Fibroblast of the aortic adventitia (primary cell): ENCODE data around the gene FAAH2. TPM values are rescaled to one million over a fixed set of nuclear protein-coding genes. Genes with fewer than 3 reads are reported as not detected.

ENCODE experiments used
- DNase-seq: peaks from one replicate; pipeline ENCODE4 v3.0.0-alpha.2; 2010; ENCODE audit warnings: low read depth
- H3K4me3 ChIP-seq: 2 replicates; pipeline ENCODE4 v1.5.1; 2011; ENCODE audit warnings: low read depth, mild to moderate bottlenecking, control low read depth, low read length, moderate library complexity
- total RNA-seq: library from RNA; depleted of rRNA; stranded (reverse); fragments of >200 nt; gene quantifications from 2 replicates; pipeline ENCODE4 v1.2.3, GENCODE V29; 2012; ENCODE audit warnings: low replicate concordance
- TF ChIP-seq, protein P1 (sequence below): IDR thresholded peaks from 2 replicates; pipeline ENCODE4 v1.5.1; 2011; ENCODE audit warnings: mild to moderate bottlenecking, low read length, control low read depth, inconsistent platforms; ENCODE audit not compliant: insufficient read depth

Gene FAAH2
- total RNA-seq, 1 donor: under 0.01 TPM

DNA sequence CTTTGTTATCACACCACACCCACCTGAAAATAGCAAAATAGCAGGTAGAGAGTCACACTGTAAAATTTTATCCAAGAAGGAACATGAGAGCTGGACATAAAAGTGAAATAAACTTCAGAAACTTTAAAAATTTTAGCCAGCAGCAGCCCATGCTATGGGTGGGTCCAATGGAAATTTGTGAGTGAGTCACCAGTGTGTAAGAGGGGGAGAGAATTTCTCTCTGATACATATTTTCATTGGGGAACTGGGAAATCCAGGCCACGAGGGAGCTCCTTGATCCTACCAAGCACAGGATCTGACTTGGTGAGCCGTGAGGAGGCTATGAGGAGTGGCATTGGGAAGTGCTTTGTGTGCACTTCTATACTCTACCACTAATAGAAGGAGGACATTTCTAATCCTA, 136.3 kb downstream of the FAAH2 start:
- DNase-seq: no peak
- H3K4me3 ChIP-seq: no peak overlapping the region
- TF ChIP-seq, protein P1, sequence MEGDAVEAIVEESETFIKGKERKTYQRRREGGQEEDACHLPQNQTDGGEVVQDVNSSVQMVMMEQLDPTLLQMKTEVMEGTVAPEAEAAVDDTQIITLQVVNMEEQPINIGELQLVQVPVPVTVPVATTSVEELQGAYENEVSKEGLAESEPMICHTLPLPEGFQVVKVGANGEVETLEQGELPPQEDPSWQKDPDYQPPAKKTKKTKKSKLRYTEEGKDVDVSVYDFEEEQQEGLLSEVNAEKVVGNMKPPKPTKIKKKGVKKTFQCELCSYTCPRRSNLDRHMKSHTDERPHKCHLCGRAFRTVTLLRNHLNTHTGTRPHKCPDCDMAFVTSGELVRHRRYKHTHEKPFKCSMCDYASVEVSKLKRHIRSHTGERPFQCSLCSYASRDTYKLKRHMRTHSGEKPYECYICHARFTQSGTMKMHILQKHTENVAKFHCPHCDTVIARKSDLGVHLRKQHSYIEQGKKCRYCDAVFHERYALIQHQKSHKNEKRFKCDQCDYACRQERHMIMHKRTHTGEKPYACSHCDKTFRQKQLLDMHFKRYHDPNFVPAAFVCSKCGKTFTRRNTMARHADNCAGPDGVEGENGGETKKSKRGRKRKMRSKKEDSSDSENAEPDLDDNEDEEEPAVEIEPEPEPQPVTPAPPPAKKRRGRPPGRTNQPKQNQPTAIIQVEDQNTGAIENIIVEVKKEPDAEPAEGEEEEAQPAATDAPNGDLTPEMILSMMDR: no peak

DNA sequence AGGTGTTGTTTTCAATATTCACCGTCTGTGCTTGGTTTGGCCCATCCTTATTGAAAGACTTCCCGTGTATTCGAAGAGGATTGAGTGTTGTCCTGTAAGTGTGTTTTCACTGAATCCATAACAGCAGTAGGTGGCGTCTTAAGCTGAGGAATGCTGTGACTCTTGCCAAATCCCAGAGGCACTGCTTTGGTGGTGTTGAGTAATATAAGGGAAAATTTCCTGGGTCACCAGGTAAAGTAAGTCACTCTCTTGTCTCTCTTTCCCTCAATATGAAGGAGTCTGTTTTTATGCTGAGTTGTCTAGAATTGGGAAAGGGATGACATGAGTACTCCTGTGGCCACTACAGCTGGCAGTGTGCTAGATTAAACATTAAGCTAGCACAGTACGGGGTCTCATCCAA, 158.6 kb downstream of the FAAH2 start:
- H3K4me3 ChIP-seq: no peak overlapping the region
- TF ChIP-seq, protein P1: no peak
- no peak for DNase-seq

DNA sequence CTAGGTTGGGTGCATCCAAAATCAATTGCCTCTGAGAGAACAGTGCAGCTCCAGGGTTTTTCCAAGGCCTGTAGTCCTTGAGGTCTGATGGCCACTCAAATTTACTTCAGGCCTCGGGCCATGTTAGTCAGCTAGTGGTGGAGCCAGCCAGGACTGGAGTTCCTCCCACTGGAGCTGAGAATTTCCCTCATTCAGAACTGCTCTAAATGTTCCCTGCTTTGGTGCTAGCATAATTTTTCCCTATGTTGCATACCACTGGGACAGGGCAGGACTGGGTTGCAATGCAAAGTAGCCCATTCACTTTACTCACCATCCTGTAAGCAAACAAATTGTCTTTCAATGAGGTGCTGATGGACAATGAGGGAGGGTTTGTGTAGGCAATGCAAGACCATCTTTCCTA, 159.3 kb downstream of the FAAH2 start:
- DNase-seq: no peak
- TF ChIP-seq, protein P1: no peak
- H3K4me3 ChIP-seq: no peak overlapping the region

DNA sequence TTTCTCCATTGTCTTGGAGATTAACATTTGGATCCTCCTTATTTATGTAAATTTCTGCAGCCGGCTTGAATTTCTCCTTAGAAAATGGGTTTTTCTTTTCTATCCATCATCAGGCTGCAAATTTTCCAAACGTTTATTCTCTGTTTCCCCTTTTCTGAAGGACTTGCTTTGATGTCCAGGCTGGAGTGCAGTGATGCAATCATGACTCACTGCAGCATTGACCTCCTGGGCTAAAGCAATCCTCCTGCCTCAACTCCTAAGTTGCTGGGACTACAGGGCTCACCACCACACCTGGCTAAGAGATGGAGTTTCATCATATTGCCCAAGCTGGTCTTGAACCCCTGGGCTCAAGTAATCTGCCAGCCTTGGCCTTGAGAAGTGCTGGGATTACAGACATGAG, 161.3 kb downstream of the FAAH2 start:
- no peak overlapping the region for H3K4me3 ChIP-seq
- TF ChIP-seq, protein P1: no peak
- no peak for DNase-seq

DNA sequence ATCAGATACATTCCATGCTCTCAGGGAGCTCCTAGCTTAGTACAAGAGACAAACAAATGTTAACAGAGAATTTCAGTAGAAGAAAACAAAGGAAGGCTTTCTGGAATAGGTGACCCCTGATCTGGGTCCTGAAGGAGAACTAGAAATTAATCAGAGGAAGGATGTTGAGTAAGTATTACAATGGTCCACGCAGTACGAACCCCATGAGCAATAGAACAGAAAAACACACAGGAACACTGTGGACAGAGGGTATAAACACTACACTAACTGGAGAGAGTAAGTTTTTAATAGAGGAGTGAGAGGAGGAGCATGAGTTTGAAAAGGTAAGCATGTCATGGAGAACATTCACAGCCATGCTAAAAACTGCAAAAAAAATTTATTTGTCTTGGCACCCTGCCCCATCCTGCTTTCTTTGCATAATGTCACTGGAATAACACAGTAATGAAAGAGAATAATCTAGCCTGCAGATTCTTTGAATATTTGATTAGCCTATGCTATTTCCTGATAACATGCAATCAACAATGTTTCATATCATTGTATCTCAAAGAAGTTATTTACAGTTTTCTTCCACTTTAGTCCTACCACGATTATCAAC, 165.0 kb downstream of the FAAH2 start:
- no peak for DNase-seq
- TF ChIP-seq, protein P1: no peak
- H3K4me3 ChIP-seq: no peak overlapping the region

DNA sequence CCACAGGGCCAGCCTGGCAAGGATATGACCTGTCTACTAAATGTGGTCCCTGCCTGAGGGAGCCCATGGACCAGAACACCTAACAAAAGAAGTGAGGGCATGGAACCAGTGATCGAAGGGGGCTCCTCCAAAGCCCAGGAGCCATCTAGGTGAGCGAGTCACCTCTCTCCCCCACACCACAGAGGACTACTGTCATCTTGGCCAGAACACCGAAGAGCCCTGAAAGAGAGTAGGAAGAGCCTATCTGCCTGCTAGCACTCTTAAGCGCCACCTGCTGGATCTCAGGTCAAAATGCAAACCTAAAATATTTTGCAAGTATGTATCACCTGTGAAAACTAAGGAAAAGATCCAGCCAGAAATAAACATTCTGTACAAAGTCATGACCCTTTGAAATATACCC, 167.4 kb downstream of the FAAH2 start:
- TF ChIP-seq, protein P1: peak; percentile 48
- peak; percentile 11 for DNase-seq
- H3K4me3 ChIP-seq: no peak overlapping the region

DNA sequence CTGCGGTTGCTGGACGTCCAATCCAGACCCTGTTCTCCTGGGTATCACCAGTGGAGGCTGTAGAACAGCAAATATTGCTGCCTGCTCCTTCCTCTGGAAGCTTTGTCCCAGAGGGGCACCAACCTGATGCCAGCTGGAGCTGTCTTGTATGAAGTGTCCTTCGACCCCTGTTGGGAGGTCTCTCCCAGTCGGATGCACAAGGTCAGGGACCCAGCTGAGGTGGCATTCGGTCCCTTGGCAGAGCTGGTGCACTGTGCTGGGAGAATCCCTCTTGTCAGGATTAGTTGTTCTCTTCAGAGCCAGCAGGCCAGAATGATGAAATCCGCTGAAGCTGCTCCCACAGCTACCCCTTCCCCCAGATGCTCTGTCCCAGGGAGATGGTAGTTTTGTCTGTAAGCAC, 195.0 kb downstream of the FAAH2 start:
- DNase-seq: no peak
- H3K4me3 ChIP-seq: no peak overlapping the region
- TF ChIP-seq, protein P1: no peak
